T-helper 9 cell (primary cell): ENCODE results near the gene TAX1BP1.
"Not testable (repeated sequence)": the region's sequence is repeated elsewhere in the genome, so short reads cannot be mapped to it uniquely, and the experiment has no call there.

ENCODE experiments used
- DNase-seq: peaks from one replicate; pipeline ENCODE4 v3.0.0-alpha.2; 2020

TAX1BP1 gene

DNA sequence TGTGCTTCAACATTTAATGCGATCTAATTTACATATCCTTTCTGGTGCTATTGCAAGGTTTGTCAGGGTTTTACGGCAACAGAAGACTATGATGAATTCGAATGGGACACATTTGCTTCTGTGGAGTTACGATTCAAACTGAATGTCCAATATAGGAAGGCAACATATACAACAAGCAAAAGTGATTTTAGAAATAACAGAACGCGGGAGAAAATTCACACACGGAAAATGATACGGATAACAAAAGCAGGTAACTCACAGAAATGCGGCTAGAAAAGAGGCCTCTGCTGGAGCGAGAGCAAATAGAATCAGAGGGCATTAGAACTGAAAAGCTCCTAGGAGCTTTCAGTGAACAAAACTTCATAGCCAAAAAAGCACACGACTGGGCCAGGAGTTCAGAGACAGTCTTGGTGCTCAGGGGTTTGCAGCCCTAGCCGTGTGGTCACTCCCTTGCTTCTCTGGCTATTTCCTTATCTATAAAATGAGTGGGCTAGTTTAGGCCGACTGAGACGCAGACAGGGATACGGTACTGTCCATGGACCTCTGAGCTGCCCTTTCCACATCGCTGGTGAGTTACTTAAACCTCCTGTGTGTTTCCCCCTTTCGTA is 557 bp upstream of the TAX1BP1 start:
- peak; percentile 4 for DNase-seq

DNA sequence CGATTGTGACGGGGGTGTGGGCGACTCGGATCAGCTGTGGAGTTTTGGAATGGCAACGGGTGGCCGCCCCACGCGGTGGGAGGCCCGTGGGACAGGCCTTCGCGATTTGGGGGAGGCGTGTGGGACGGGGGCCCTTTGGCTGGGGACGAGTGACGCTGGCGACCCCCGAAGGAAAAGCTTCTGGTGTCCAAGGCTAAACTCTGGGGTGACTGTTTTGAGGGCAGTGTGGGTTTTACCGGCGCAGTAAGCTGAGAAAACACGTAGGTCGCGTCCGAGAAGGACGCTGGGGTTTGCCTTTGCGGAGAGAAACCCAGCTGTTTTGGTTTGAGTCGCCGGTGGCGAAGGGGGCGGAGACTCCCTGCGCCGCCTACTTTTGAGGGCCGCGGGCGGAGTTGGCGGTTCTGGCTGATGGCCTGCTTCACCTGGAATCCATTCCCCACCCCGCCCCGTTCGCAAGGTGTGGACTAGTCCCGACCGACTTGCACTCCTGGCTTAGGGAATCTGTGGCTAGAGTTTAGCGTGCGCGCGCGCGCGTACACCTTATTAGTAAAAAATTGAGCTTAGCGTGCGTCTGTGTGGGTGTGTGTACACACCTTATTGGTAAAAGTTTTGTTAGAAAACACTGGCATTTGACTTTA is 606 bp downstream of the TAX1BP1 start:
- peak; percentile 79 for DNase-seq

DNA sequence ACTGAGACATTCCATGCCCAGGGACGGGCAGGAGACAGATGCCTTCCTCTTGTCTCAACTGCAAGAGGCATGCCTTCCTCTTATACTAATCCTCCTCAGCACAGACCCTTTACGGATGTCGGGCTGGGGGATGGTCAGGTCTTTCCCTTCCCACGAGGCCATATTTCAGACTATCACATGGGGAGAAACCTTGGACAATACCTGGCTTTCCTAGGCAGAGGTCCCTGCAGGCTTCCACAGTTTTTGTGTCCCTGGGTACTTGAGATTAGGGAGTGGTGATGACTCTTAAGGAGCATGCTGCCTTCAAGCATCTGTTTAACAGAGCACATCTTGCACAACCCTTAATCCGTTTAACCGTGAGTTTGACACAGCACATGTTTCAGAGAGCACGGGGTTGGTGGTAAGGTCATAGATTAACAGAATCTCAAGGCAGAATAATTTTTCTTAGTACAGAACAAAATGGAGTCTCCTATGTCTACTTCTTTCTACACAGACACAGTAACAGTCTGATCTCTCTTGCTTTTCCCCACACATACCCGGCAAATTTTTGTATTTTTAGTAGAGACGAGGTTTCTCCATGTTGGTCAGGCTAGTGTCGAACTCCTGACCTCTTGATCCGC is 2.2 kb downstream of the TAX1BP1 start:
- DNase-seq = not testable (repeated sequence)

DNA sequence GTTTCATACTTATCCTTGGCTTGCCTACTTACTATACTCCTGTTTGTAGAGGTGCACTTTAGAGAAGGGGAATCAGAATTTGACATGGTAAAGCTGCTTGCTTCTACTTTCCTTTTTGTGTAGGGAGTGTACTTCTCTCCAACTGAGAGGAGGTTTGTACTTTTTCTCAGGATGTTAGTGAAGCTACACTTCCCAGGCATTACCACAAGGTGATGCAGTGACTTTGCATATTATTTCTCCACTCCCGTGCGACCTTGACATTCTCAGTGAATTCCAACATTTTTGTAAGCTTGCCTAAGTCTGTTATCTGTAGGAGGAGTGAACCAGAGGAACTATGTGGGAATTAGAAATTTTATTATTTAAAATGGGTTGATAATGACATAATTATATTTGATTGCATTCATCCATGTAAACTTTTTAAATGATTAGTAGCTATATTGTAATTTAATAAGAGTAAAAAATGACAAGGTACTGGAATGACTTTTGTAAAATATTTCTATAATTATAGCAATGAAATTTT is 5.2 kb downstream of the TAX1BP1 start:
- no peak for DNase-seq

DNA sequence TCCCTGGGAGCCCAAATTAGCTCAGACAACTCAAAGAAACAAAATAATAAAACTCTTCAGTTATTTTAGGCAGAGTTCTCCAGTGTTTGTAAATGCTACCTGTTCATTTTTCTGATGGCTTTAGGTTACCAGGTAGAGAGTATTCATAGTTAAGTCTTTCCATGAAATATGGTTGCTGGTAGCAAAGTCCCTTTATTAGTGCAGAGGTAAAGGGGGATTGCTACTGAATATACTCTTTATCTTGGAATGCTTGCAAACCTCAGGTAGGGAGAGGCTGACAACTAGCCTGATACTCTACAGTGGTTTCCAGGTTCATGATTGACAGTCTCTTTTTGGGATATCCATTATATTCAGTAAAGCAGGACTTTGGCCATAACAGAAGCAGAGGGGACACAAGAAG is 6.5 kb downstream of the TAX1BP1 start:
- no peak for DNase-seq

DNA sequence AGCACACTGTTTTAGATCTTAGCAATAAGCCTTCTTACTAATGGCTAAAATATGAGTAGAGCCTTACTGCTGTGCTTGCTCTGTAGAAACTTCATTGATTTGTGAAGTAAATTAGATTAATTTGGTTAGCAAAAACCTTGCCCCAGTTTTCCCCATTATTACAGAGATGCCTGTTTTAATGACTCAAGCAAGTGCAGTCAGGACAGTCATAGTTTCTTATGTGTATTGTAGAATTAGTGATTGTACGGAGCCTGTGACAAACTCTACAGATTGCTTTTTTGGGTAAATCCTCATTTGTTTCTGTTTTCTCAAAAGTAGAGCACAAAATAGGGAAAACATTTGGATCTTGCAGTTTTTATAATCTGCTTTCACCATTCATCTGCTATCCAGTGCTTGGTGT is 7.0 kb downstream of the TAX1BP1 start:
- DNase-seq = no peak

DNA sequence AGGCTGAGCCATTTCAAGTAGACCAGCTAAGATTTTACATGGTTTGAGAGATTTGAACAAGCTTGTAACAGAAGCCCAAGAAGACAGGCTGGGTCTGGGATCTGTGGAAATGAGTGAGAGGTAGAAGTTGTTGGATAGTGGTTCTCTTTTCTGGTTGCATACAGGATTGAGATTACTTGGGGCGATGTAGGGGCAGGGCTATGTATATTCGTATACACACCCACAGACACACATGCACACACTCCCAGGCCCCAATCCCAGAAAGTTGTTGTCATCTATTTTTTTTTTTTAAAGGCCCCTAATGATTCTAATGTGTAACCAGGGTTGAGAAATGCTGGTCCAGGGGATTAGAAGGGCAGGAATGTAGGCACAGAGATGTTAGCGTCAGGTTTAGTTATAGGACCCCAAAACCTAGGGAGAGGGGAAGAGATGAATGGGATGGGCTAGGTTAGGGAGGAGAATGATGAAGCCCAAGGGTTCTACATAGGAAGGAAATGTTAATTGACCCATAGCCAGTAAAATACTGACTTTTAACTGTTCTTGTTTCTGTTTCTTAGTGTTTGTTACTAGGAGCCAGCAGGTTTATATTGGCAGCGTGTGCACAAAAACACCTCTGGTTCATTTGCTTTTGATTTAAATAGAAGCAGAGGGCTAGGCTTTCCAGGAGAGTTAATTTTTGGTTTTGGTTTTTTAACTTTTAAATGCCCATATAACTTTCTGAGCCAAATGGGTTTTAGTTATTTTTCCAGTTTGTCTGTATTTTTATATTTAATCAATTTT is 7.8 kb downstream of the TAX1BP1 start:
- DNase-seq = no peak

DNA sequence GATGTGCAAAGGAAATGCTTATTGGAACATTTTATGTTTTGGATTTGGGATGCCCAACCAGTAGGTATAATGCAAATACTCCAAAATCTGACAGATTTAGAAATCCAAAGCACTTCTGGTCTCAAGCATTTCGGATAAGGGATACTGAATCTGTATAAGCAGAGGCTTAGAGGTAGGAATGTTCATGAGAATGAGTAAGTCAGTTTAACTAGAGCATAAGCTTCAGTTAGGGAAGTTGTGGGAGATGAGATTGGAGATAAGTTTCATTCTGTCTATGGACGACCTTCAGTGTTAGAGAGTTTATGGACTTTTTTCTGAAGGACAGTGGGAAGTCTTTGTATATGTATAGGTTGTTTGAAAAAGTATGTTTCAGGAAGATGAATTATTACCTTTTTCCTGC is 10.4 kb downstream of the TAX1BP1 start:
- DNase-seq = no peak

DNA sequence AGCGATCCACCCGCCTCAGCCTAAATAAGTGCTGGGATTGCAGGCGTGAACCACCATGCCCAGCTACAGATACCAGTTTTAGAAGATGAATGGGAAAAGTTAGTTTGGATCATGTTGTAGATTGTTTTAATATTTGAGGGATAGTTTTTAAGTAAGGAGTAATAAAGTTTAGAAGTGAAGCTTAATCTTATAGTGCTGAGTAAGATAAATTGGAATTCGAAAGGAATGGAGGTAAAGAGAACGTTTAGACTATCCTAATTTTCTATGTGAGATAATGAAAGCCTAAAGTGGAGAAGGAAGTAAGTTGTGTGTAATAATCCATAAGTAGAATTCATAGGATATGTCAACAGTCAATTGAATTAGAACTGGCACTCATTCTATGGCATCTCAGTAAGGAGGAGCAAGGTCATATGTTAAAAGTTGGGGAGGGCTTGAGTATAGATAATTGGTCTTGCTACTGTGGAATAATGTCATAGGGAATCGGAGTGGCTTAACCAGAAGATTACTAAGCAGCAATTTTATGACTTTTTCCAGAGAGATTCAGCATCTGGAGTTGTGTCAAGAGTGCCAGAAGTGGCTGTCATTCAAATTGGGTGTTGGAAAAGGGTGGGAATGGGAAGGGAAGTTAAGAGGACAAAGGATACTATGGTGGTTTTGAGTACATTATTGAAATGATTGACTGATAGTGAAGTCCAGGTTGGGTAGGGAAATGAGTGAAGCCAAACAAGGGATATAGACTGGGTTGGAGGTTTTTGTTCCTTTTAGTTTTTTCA is 12.1 kb downstream of the TAX1BP1 start:
- DNase-seq = no peak

DNA sequence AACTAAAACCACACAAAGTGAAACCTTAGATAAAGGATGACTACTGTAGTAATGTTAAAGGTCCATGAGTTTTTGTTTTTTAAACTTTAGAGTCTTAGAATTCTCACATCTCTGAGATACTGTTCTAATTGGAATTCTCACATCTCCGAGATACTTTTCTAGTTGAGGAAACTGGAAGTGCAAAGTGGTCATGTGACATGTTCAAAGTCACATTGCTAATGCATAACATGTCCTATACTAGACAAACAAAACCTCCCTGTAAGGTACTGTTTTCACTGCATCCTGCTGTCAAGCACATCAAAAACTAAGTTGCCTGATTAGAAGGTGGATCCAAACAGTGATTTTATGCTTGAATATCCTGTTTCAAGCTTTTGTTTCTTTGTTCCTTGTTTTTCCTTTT is 13.9 kb downstream of the TAX1BP1 start:
- no peak for DNase-seq

DNA sequence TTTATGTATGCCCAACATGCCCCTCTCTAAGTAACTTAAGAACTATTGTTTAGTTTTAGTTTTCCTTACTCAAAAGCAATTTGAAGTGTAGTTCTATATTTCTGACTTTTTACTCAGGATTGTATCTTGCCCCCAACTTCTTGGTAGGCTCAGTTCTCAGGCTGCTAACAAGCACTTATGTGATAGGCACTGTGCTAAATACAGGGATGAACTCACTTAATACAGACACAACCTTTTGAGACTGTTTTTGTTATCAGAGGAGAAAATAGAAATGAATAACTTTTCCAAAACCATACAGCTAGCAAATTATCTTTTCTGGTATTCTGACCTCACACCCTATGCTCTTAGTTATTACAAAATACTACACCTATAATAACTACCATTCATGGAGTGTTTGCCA is 16.3 kb downstream of the TAX1BP1 start:
- DNase-seq = no peak

DNA sequence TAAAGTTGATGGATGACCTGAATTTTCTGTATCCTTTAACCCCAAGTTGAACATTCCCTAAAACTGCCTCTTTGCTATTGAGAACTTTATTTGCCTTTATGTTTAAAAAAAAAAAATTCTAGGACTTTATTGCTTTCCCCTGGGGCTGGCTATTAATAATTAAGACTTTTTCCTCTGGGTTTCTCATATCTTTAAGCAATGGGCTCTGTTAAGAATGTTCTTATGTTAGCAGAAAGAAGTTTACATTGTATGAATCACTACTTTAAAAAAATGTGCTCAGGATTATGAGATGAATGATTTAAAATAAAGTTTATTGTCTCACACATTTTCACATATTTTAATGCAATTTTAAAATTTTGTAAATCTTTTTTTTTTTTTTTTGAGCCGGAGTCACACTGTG is 19.5 kb downstream of the TAX1BP1 start:
- DNase-seq = no peak

DNA sequence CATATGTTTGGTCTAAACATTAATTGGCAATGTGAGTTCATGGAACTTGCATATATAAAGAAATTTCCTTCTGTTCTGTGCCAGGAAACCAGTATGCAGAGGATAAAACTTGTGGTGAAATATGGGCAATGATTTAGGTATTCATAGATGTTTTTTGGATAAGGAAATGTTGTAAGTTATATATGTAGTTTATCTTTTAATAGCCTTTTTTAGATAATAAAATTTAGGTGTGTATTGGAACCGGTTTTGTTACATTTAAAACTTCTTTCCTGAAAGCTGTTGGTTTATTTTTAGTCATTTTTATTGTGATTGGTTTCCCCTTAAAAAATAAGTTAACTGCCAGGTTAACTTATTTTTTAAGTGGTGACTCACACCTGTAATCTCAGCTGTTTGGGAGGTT is 22.1 kb downstream of the TAX1BP1 start:
- no peak for DNase-seq

DNA sequence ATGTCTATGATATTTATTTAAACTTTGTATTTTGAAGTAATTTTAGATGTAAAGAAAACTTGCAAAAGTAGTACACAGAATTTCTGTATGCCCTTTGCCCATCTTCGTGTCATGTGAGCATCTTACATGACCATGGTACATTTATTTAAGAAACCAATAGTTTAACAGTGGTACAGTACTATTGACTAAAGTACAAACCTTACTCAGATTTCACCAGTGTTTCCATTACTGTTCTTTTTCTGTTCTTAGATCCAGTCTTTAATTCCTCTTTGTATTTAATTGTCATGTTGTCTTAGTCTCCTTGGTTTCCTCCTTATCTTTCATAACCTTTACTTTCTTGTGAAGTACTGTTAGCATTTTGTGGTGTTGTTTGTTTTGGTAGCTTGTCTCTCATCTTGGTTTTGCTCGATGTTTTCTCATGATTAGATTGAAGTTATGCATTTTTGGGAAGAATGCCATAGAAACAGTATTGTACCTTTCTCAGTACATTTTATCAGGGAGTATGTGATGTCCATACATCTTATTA is 24.1 kb downstream of the TAX1BP1 start:
- DNase-seq = no peak

DNA sequence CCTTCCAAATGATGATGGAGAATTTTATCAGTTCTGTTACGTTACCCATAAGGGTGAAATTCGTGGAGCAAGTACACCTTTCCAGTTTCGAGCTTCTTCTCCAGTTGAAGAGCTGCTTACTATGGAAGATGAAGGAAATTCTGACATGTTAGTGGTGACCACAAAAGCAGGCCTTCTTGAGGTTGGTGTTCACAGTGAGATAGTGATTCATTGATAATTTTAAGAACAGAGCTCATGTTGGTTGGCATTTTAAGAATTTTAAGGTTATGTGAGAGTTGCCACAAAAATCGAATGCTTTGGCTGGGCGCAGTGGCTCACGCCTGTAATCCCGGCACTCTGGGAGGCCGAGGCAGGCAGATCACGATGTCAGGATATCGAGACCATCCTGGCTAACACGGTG is 25.9 kb downstream of the TAX1BP1 start:
- no peak for DNase-seq

DNA sequence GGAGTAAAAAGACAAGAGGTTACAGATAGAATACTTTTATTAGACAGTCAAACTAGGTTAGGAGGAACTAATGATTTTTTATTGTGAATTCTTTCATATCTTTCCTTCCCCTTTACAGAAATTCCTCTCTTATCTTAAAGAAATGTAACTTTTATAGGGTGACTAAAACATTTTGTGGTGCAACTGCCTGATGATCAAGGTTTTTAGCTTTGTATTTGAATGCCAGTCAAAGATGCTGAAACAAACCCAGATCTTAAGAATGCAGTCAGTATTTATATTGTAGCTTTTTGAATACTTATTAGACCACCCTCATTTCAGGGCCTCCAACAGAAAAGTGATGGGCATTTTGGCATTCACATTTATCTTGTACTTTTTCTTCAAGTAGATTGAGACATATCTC is 27.4 kb downstream of the TAX1BP1 start:
- no peak for DNase-seq

DNA sequence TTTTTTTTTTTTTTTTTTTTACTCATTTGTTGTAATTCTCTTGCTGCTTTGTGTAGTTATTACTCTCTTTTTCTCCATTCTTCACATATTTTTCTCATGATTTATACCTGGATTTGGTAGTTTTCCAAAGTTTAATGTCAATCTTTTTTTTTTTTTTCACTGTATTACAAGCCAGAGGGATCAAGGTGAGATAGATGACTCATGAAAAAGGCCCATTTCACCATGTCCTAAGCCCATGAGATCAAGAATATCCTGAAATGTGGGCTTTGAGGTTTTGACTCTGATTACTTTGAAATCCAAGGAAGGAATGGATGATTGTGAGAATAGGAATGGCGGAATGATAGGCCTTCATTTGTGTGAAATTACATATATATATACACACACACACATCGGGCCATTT is 31.1 kb downstream of the TAX1BP1 start:
- no peak for DNase-seq

DNA sequence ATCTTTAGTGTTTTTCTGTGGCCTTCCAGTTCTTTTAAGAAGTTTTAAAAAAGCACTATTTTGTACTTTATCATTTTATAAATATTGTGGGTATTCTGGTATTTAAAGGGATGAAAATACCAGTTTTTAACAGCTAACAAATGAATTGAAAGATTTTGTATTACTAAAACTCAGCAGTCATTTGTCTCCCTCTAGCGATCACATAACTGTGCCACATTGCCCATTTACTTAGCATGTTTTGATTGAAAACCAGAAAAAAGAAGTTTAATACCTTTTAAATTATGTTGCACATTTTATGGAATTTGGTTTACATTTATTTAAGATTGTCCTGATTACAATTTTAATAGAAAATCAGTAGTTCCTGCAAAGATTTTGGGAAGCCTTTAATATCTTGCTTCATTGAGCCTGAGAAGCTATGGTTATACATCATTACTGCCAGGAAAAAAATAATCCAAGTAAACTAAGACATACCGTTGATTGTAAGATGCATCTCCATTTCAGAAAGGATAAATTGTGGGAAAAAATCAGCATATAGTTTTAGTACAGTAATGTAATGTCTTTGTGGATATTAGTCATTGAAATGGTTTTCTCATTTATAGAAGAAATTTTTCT is 34.9 kb downstream of the TAX1BP1 start:
- DNase-seq = no peak

DNA sequence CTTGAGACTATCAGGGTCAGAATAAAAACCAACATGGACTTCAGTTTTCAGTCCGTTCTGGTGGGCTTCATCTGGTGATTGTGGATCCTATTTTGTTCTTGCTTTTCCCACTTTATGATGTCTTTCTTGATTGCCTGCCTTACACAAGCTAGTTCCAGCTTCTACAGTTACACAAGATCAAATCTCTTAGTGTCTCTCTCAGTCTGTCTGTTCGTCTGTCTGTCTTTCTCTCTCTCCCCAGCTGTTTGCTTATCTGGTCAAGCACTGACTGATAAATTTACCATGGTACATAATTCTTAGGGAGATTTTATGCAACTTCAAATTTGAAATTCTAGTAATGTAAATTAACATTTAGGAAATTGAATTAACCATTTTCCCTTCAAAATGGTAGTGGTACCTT is 35.8 kb downstream of the TAX1BP1 start:
- no peak for DNase-seq

DNA sequence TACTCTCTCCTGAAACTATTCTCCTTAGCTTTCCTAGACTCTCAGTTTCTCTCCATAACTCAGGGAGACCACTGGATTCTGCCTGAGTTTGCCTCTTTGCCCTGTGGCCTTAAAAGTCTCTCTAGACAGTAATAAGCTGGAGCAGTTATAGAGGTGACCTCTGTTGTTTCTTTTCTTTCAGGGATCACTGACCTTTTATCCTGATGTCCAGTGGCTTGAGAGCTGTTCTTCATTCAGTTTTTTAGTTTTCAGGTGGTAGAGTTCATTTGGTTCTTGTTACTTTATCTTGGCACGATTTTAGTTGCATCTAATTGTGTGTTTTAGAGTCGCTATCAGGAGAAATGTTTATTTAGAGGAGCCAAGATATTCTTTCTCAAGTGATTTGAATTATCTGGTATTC is 37.7 kb downstream of the TAX1BP1 start:
- no peak for DNase-seq

DNA sequence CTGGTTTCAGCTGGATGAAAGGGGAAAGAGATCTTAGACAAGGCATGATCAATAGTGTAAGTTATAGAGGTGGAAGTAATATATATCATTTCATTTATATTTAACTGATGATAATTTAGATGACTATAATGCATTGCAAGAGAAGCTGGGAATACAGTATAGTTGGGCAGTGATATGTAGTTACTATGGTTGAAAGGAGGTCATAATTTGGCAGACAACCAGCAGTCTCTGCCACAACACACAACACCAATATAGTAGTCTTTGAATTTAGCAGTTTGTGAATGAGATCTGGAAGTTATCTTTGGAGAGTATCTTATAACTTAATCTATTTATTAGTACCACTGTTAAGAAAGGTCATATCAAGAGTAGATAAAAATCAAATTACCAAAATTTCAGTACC is 39.9 kb downstream of the TAX1BP1 start:
- no peak for DNase-seq

DNA sequence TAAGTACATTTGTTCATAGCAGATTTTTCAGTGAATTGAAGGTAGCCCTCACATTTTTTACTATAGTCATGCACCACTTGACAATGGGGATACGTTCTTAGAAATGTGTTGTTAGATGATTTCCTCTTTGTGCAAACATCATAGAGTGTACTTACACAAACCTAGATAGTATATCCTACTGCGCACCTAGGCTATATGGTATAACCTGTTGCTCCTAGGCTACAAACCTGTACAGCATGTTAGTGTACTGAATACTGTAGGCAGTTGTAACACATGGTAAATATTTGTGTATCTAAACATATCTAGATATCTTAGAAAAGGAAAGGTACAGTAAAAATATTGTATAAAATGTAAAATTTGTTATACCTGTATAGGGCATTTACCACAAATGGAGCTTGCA is 41.2 kb downstream of the TAX1BP1 start:
- no peak for DNase-seq
